Measurements from ENCODE around the gene TANC2. TPM values are rescaled to one million over a fixed set of nuclear protein-coding genes. Genes with fewer than 3 reads are reported as not detected.

TANC2 gene
- total RNA-seq, 1 experiment from 2014 or later: 18.6 TPM

DNA sequence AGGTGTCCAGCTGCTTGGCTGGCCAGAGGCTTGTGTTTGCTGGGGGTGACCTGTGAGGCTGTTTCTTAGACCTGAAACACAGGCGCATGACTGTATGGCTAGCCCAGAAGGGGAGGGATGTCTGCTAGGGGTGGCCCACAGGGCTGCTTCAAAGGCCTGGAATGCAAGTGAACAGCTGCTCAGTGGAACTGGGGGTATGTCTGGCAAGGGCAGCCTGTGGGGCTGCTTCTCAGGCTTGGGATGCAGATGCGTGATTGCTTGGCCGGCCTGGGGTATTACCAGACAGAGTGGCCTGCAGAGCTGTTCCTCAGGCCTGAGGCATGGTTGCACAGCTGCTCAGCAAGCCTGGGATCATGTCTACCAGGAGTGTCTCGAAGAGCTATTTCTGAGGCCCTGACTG is 20.5 kb downstream of the TANC2 start:
- H3K4me3 Mint-ChIP-seq: no peak overlapping the region
- no peak for ATAC-seq

DNA sequence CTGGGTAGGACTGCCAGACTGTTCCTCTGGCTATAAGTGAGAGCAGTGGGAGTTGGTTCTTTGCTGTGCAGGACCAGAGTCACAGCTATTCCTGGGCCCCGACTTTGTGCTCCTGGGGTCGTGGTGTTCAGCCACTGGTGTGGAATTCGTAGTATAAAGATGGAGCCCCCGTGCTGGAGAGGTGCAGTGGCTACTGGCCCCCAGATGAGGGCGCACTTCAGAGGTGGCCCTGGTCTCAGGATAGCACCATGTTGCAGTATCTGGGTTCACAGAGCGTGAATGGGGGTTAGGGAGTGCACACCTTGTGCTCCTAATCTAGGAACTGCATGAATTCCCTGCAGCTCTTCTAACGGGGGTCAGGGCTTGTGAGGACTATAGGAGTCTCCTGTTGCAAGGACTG is 21.1 kb downstream of the TANC2 start:
- H3K27ac Mint-ChIP-seq: no peak overlapping the region
- ATAC-seq (peak; percentile 94), DNase-seq (ENCODE audit: low spot score) (peak; percentile 56)
- H3K36me3 Mint-ChIP-seq: peaks cover 9% of the 10 kb centered on the region
- H3K4me3 Mint-ChIP-seq: no peak overlapping the region
- H3K9me3 Mint-ChIP-seq: peaks cover 20% of the 10 kb centered on the region
- peaks cover 8% of the 10 kb centered on the region for H3K27me3 Mint-ChIP-seq (ENCODE audit: low read depth)
- no peak for TF ChIP-seq SP1 (CRISPR knock-in tag; conservative IDR thresholded peaks at IDR 0.05)
- TF ChIP-seq CTCF (IDR thresholded peaks at IDR 0.05): peak; percentile 68
- no peaks in the 10 kb centered on the region for H3K4me1 Mint-ChIP-seq
- CTCF ChIA-PET: interaction anchor here (0.6 to 2.0 kb wide), 11 partner anchors 9 to 420 kb away, joined by 3 to 13 read pairs (median 4); no protein-coding TSS in a partner anchor
- POLR2A ChIA-PET: no interaction called here

More for the DNA sequence above, 20.5 kb downstream of the TANC2 start:
- peaks cover 8% of the 10 kb centered on the region for H3K27me3 Mint-ChIP-seq (ENCODE audit: low read depth)
- ChIA-PET POLR2A (no interaction called here), CTCF (interaction anchor here (0.6 to 2.0 kb wide), 12 partner anchors 9 to 420 kb away, joined by 3 to 13 read pairs (median 4); no protein-coding TSS in a partner anchor)
- no peak for DNase-seq (ENCODE audit: low spot score)
- no peaks in the 10 kb centered on the region for H3K4me1 Mint-ChIP-seq
- peaks cover 20% of the 10 kb centered on the region for H3K9me3 Mint-ChIP-seq
- H3K27ac Mint-ChIP-seq: no peak overlapping the region
- H3K36me3 Mint-ChIP-seq: peaks cover 9% of the 10 kb centered on the region
- TF ChIP-seq, protein P1, sequence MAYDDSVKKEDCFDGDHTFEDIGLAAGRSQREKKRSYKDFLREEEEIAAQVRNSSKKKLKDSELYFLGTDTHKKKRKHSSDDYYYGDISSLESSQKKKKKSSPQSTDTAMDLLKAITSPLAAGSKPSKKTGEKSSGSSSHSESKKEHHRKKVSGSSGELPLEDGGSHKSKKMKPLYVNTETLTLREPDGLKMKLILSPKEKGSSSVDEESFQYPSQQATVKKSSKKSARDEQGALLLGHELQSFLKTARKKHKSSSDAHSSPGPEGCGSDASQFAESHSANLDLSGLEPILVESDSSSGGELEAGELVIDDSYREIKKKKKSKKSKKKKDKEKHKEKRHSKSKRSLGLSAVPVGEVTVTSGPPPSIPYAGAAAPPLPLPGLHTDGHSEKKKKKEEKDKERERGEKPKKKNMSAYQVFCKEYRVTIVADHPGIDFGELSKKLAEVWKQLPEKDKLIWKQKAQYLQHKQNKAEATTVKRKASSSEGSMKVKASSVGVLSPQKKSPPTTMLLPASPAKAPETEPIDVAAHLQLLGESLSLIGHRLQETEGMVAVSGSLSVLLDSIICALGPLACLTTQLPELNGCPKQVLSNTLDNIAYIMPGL (CRISPR knock-in tag; IDR thresholded peaks at IDR 0.05): no peak
- no peak for TF ChIP-seq ZBTB21 (CRISPR knock-in tag; IDR thresholded peaks at IDR 0.05; ENCODE audit: borderline replicate concordance)
- TF ChIP-seq TEAD4 (CRISPR knock-in tag; IDR thresholded peaks at IDR 0.05): no peak

DNA sequence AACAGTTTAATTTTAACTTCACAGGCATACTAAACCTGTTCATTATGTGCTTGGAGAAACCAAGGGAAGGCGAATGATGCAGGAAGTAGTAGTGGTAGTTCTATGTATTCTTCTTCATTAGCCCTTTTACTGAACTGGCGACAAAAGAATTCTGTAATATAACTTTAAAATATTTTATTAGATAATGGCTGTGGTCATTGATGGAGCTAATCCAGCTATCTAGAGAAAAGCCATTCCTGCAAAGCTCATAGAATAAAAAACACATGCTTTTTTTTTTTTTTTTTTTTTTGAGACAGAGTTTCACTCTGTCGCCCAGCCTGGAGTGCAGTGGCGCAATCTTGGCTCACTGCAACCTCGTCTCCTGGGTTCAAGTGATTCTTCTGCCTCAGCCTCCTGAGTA is 23.5 kb downstream of the TANC2 start:
- no peaks in the 10 kb centered on the region for H3K36me3 Mint-ChIP-seq
- H3K27me3 Mint-ChIP-seq (ENCODE audit: low read depth): no peaks in the 10 kb centered on the region; the same call in 1 of the 2 replicates
- H3K27ac Mint-ChIP-seq: no peak overlapping the region
- H3K4me3 Mint-ChIP-seq: no peak overlapping the region
- ChIA-PET POLR2A (interaction anchor here (0.6 kb wide), 4 partner anchors 18 to 1019 kb away, joined by 3 to 4 read pairs (median 3); no protein-coding TSS in a partner anchor), CTCF (interaction anchor here (0.5 to 0.6 kb wide), 2 partner anchors 23 to 152 kb away, joined by 4 to 5 read pairs; partner anchors contain the start of gene TANC2)
- H3K4me1 Mint-ChIP-seq: no peaks in the 10 kb centered on the region
- DNase-seq (ENCODE audit: low spot score) (no peak), ATAC-seq (no peak)
- peaks cover 8% of the 10 kb centered on the region; the same call in 1 of the 2 replicates for H3K9me3 Mint-ChIP-seq
- no peak for TF ChIP-seq E2F1 (CRISPR knock-in tag; IDR thresholded peaks at IDR 0.05)
- TF ChIP-seq SP1 (CRISPR knock-in tag; conservative IDR thresholded peaks at IDR 0.05): no peak
- TF ChIP-seq OVOL2 (CRISPR knock-in tag; IDR thresholded peaks at IDR 0.05; ENCODE audit: borderline replicate concordance): no peak
- TF ChIP-seq GRHL2 (CRISPR knock-in tag; IDR thresholded peaks at IDR 0.05; ENCODE audit: insufficient replicate concordance, severe bottlenecking): no peak
- TF ChIP-seq ZNF281 (CRISPR knock-in tag; IDR thresholded peaks at IDR 0.05): no peak
- TF ChIP-seq, protein P2, sequence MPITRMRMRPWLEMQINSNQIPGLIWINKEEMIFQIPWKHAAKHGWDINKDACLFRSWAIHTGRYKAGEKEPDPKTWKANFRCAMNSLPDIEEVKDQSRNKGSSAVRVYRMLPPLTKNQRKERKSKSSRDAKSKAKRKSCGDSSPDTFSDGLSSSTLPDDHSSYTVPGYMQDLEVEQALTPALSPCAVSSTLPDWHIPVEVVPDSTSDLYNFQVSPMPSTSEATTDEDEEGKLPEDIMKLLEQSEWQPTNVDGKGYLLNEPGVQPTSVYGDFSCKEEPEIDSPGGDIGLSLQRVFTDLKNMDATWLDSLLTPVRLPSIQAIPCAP (CRISPR knock-in tag; IDR thresholded peaks at IDR 0.05): no peak
- TF ChIP-seq PRRX2 (CRISPR knock-in tag; IDR thresholded peaks at IDR 0.05): no peak
- no peak for TF ChIP-seq NFATC4 (CRISPR knock-in tag; IDR thresholded peaks at IDR 0.05)
- TF ChIP-seq, protein P3, sequence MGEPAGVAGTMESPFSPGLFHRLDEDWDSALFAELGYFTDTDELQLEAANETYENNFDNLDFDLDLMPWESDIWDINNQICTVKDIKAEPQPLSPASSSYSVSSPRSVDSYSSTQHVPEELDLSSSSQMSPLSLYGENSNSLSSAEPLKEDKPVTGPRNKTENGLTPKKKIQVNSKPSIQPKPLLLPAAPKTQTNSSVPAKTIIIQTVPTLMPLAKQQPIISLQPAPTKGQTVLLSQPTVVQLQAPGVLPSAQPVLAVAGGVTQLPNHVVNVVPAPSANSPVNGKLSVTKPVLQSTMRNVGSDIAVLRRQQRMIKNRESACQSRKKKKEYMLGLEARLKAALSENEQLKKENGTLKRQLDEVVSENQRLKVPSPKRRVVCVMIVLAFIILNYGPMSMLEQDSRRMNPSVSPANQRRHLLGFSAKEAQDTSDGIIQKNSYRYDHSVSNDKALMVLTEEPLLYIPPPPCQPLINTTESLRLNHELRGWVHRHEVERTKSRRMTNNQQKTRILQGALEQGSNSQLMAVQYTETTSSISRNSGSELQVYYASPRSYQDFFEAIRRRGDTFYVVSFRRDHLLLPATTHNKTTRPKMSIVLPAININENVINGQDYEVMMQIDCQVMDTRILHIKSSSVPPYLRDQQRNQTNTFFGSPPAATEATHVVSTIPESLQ (CRISPR knock-in tag; IDR thresholded peaks at IDR 0.05): no peak
- TF ChIP-seq, protein P4, sequence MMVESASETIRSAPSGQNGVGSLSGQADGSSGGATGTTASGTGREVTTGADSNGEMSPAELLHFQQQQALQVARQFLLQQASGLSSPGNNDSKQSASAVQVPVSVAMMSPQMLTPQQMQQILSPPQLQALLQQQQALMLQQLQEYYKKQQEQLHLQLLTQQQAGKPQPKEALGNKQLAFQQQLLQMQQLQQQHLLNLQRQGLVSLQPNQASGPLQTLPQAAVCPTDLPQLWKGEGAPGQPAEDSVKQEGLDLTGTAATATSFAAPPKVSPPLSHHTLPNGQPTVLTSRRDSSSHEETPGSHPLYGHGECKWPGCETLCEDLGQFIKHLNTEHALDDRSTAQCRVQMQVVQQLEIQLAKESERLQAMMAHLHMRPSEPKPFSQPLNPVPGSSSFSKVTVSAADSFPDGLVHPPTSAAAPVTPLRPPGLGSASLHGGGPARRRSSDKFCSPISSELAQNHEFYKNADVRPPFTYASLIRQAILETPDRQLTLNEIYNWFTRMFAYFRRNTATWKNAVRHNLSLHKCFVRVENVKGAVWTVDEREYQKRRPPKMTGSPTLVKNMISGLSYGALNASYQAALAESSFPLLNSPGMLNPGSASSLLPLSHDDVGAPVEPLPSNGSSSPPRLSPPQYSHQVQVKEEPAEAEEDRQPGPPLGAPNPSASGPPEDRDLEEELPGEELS (CRISPR knock-in tag; IDR thresholded peaks at IDR 0.05): no peak
- TF ChIP-seq ZSCAN18 (CRISPR knock-in tag; IDR thresholded peaks at IDR 0.05): no peak
- no peak for TF ChIP-seq ZNF263 (CRISPR knock-in tag; IDR thresholded peaks at IDR 0.05; ENCODE audit: low read depth)
- TF ChIP-seq ESRRA (CRISPR knock-in tag; IDR thresholded peaks at IDR 0.05; ENCODE audit: borderline replicate concordance): no peak
